Peyer's patch (tissue), 4 donors: ENCODE results near the gene C16orf95.

Experiments used
- POLR2A ChIP-seq, 2 donors: fragments of 450-650 bp; IDR thresholded peaks; one replicate each; pipeline ENCODE4 v1.5.1; 2017; ENCODE audit warnings: antibody characterized with exemption in 2 of 2, mild to moderate bottlenecking in 2 of 2, moderate library complexity in 2 of 2
- TF ChIP-seq, protein P1 (sequence below), 6 experiments: fragments of 450-650 bp in 4 of 6; fragments of 200-600 bp in 2 of 6; sonication (generic) in 1 of 6; IDR thresholded peaks; one replicate each; pipeline ENCODE4 v1.5.1; 2017 to 2019; ENCODE audit warnings: antibody characterized with exemption in 6 of 6, mild to moderate bottlenecking in 3 of 6, moderate library complexity in 1 of 6

DNA sequence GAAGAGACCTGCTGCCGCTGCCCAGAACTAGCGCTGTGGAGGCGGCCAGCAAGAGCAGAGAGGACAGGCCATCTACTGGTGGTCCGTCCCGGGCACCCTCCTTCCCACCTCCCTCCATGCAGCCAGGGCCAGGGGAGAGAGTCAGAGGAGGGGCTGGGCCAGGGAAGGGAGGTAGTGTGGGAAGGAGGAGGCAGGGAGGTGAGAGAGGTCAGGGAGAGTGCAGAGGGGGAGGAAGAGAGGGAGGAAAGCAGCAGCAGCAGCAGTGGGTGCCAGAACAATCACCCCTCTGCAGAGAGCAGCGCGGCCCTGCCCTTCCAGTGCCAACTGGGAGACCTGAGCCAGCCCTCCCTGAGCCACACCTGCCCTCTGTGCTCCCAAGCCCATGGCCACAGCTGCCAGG lies 6.6 kb downstream of the C16orf95 start:
- TF ChIP-seq, protein P1, sequence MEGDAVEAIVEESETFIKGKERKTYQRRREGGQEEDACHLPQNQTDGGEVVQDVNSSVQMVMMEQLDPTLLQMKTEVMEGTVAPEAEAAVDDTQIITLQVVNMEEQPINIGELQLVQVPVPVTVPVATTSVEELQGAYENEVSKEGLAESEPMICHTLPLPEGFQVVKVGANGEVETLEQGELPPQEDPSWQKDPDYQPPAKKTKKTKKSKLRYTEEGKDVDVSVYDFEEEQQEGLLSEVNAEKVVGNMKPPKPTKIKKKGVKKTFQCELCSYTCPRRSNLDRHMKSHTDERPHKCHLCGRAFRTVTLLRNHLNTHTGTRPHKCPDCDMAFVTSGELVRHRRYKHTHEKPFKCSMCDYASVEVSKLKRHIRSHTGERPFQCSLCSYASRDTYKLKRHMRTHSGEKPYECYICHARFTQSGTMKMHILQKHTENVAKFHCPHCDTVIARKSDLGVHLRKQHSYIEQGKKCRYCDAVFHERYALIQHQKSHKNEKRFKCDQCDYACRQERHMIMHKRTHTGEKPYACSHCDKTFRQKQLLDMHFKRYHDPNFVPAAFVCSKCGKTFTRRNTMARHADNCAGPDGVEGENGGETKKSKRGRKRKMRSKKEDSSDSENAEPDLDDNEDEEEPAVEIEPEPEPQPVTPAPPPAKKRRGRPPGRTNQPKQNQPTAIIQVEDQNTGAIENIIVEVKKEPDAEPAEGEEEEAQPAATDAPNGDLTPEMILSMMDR (IDR thresholded peaks at IDR 0.05): no peak
- no peak for TF ChIP-seq POLR2A (IDR thresholded peaks at IDR 0.05)
